Stimulated activated CD8-positive, alpha-beta memory T cell treated with anti-CD3 and anti-CD28 coated beads, Interleukin-7, amount 100 ng/mL, for 1 hour (primary cell): ENCODE data around the gene BPIFB4.

Experiments
- DNase-seq, 2 donors: peaks; one replicate each; pipeline ENCODE4 v3.0.0-alpha.2; 2020; ENCODE audit warnings: low read depth in 2 of 2

The BPIFB4 gene

DNA sequence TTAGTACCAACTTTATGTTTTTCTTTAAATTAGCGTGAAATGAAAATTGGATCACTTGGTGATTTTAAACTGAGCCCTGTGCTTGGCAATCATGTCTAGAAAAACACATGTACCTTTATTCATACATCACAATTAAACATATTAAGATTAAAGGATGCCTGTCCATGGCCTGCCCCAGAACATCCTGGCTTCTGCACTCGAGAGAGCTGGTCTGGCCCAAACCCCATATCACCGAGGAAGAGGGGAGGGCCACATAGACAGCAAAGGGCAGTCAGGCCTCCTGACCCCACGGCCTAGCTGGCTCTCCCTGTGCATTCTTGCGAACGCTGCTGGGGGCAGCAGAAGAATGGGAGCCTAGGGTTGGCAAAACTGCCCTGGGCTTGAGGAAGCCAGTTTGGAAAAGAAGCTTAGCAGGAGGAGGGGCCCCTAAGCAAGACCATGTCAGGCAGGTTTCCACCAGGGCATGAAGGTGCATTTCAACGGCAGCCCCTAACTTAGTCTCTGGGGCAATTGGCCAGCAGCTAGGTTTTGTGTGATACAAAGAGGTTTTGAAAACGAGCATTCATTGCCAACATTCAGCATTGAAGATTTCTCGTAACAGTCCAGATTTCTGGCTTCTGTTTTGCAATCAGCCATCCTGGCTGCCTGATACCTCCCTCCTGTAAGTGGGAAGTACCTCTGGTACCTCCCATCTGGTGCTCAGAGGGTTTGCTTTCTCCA is 17.2 kb upstream of the BPIFB4 start:
- DNase-seq, result no peak

DNA sequence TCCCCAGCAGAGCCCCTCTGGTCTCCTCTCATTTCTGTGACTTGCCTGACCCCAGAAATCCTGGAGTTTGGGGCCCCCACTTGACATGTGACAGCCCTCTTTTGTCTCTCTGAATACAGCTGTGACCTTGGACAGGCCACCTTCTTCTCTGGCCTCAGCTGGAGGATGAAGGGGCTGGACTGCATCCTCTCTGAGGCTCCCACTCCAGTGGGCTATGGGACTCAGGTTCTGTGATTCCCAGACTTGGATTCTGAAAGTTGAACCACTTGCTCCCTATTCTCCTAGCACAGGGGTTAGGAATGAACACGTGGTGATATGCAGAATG is 16.7 kb upstream of the BPIFB4 start:
- no peak for DNase-seq

DNA sequence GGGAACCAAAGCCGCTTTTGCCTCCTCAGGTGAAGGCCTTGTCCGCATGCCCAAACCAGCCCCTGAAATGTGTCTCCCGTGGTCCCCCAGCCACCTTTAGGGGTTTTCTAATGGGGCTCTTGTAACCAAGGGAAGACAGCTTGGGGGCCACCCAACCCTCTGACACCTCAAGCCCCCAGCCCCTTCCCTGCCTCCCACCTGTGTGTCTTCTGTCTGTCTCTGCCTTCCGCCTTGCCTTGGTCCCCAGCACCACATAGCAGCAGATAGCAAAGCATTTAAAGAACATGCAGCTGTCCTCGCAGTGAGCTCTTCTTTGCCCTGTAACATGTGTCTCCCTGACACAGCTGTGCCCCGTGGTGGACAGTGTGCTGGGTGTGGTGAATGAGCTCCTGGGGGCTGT is 16.2 kb upstream of the BPIFB4 start:
- DNase-seq, result no peak

DNA sequence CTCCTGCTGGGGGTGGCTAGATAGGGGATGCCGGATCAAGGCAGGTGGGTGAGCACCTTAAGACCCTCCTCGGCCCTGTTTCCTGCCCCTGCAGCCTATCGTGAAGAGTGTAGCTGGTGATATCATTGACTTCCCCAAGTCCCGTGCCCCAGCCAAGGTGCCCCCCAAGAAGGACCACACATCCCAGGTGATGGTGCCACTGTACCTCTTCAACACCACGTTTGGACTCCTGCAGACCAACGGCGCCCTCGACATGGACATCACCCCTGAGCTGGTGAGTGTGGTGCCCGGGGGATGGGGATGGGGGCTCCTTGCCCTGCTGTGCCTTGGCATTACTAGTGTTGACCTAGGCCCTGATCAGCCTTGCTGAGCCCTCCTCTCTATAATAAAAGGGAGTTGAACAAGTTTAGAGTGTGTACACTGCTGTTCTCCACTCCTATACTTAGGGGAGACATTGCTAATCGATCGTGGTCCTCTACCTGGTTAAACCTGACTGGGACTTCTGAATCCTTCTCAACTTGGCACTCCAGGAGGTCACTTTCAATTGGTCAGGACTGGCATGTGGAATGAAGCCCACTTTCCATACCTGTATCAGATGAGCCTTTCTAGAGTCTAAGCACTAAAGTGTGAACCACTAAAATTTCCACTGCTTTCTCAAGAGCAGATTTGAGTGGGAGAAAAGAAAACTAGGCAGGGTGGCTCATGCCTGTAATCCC is 14.7 kb upstream of the BPIFB4 start:
- no peak for DNase-seq

DNA sequence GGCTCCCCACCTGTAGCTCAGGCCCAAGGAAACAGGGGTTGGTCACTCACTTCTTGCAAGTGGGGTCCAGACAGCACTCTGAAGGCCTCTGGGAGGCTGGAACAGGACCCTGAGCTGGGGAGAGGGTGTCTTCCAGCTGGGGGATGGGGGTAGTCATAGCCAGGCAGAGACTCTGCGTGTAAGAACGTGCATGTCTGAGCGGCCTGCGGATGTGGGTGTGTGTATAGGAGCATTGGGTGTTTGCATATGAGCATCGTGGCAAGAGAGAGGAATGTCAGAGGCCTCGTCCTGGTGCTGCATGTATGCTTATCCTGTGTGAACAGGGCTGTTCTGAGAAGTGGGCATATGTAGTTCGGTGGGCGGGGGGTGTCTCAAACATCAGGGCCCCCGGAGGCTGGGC is 13.7 kb upstream of the BPIFB4 start:
- DNase-seq, result no peak

DNA sequence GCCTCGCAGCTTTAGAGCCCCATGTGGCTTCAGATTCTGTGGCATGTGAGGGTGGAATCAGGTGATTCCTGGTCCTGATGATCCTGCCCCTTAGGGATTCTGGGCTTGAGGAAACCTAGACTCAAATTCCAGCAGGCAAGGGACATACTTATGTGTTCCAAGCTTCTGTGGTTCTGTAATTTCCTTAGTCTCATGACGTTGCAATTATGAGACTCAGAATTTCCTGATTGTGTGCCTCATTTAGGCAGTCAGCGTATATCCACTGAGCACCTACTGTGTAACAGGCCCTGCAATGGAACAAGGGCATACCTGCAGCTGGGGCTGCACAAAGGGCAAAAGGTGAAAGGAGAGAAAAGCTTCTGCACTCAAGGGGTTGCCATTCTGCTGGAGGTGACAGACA is 11.6 kb upstream of the BPIFB4 start:
- no peak for DNase-seq

DNA sequence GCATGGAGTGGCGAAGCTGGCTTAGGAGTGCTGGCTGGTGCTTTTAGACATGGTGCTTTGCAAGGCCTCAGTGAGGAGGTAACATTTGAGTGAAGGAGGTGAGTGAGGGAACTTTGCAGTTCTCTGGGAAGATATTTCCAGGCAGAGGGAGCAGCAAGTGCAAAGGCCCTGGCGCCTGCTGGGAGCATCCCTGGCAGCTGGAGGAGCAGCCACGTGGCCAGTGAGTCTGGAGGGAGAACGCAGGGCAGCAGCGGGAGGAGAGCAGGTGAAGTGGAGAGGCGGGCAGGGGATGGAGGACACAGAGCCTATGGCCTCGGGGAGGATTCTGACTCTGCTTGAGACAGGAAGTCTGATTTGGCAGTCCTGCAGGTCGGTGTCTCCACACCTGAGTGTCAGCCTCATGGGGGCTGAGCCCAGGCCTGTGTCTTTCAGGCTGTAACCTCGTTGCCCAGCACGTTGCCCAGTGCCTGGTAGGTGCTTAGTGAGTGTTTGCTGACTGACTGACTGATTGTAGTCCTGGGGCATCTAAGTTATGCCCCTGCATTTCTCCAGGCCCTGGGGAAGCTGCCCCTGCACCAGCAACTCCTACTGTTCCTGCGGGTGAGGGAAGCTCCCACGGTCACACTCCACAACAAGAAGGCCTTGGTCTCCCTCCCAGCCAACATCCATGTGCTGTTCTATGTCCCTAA is 11.0 kb upstream of the BPIFB4 start:
- no peak for DNase-seq

DNA sequence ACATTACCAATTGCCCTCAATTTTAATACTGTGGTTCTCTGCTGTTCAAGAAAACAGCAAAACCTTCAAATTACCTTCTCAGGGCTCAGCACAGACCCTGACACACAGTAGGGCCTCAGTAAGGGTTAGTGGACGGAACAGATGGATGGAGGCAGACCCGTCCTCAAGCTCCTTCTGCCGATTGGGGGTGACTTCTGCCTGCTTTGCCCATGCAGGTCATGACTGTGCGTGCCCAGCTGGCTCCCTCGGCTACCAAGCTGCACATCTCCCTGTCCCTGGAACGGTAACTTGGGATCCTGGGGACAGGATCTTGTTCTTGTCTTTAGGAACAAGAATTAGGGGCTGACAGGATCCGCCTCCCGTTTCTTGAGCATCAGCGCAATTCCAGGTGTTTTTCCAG is 9.8 kb upstream of the BPIFB4 start:
- DNase-seq, result no peak

DNA sequence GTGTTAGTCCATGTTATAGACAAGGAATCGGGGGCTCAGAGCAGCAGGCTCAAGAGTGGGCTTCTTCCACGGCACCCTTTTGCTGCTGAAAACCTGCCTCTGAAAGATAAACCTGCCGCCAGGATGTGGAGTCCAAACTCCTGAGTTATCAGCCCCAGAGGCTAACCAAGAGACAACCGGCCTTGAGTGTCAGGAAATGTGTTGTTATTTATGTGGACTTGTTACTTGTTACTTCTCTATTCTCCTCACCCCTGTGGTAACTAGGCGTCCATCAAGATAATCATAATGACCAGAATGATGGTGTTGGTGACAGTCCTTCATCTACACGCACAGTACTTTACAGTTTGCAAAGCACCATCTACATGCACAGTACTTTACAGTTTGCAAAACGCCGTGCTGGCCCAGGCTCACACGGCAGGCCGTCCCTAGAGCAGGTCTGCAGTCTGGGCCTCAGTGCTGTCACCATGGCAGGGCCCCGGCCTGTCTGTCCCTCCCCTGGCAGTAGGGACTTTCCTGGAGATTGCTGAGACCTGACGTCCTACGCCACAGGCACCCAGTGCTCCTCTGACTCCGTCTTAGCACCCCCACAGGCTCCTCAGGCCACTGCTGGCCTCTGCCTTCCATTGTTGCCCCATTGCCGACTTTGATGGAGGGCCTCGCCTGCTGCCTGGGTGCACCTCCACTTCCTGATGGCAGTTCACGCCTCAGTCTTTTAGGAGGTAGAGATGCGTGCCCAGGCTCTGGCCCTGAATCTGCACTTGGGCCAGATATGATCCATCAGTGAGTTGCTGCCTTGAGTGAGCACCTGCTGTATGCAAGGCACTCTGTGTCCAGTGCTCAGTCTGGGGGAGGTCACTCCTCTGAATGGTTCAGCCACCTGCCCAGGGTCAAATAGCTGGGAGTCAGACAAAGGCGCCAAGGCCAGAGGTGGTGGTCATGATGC is 9.1 kb upstream of the BPIFB4 start:
- no peak for DNase-seq

DNA sequence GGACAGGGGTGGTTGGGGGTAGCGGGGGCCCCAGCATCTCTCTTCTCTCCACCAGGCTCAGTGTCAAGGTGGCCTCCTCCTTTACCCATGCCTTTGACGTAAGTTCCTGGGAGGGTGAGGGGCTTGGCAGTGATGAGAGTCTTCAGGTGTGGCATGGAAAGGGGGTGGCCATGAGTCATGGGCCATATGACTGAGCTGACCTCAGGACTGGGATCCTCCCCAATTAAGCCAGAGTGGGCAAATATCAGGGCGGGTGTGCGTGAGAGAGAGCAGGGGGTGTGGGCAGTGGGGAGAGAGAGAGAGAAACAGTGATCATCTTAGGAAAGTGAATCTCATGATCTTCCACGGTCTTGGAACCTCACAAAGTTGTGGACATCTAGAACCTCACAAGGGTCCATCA is 8.2 kb upstream of the BPIFB4 start:
- DNase-seq, result no peak

DNA sequence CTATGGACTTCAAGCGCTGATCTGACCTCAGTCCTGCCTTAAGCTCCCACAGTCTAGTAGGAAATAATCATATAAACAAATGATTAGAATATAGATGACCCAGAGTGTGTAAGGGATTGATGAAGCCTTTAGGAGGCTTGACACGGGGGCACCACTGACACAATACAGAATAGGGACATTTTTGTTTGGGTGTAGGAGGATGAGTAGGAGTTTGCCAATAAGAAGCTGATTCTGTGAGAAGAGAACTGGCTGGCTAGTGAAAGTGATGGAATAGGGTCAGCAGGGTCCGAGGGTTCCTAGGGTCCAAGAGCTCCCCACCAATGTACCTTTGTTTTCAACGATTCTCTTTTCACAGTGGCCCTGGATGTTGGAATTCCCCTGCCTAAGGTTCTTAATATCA is 7.1 kb upstream of the BPIFB4 start:
- DNase-seq, result no peak

DNA sequence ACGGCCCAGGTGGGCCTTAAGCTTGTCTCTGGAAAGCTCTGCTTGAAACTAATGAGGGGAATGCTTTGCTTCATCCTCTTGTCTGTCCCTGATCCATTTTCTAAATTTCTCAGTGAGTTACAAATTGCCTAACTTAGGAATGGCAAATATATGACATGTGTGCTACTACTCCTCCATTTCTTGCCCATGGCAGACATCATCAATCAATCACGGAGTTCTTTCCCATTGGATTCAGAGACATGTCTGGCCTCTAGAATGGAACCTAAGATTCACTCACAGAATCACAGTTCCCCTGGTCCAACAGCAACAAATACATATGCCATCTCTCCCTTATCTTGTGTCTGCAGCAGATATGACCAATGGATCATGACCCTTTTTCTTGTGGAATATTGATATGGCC is 6.6 kb upstream of the BPIFB4 start:
- DNase-seq, result no peak

DNA sequence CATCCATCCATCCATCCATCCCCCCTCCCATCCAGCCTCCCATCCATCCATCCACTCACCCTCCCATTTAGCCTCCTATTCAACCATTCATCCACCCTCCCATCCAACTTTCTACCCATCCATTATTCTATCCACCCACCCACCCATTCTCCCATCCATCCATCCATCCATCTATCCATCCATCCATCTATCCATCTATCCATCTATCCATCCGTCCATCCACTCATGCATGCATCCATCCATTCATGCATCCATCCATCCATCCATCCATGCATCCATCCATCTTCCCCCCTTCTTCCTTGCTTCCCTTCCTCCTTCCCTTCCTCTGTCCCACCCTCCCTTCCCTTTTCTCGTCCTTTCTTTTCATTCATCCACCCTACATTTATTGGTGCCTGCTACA is 4.8 kb upstream of the BPIFB4 start:
- no peak for DNase-seq

DNA sequence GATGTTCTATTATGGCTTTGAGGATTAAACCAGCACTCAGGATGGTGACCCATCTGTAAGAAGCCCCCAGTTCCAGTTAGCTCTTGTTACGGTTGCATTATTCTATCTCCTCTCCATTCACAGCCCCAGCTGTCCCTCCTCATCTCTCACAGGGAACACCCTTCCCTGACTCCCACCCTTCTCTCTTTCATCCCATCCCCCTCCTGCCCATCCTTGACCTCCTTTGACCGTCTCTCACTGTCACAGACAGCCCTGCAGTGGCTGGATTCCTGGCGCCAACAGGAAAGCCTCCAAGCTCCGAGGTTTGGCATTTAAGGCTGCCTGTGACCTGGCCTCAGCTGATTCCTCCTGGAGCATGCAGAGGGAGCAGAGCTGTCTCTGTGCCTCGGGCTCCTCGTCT is 4.2 kb upstream of the BPIFB4 start:
- DNase-seq, result no peak

DNA sequence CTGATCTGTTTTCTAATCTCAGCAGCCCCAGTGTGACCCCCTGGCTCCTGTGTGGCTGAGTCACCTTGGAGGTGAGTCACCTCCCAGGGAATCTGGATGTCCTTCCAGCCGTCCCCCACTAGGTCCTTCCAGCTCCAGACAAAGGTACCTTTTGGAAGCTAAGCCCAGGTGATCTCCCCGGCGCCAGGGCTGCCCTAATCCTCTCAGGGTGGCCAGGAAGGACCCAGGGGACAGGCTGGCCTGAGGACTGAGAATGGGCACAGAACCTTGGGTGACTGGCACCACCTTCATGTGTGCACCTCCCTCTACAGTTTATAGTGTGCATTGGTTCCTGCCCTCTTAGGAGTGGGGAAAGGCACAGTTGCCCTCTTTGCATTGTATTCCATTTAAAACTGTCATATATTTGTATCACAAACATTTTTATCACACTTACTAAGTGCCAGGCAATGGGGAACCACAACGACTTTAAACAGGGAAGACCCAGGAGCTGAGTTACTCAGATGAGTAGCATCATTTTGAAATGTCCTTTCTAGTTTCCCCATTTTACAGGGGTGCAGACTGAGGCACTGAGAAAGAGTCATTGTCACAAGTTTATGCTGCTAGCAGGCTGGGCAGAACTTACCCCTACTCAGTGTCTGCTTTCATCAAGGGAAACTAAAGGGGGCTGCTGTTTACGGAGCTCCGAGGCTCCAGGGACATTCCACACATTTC is 2.6 kb upstream of the BPIFB4 start:
- DNase-seq, result no peak

DNA sequence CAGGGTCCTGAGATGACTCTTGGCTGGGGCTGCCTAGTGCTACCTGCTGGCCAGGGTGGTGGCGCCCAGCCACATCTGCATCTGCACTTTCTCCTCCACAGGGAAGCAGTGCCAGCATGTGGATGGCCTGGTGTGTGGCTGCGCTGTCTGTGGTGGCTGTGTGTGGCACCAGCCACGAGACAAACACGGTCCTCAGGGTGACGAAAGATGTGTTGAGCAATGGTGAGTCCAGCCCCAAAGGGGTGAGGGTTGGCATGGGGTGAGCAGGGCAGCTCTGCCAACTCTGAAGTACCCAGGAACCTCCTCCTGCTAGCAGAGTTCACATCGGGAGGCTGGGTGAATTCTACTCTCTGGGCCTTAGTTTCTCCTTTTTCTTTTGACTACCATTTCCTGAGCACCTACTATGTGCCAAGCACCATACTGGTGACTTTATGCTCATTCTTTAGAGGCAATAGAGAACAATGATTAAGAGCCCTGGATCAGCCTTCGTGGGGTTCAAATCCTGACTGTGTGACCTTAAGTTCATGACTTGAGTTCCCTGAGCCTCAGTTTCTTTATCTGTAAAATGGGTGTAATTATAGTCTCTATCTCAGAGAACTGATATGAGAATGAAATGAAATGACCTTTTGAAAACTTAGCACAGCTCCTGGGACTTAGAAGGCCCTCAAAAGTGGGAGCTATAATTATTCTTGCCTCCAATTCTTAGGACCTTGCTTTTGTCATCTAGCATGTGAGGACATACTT is 2.1 kb downstream of the BPIFB4 start:
- no peak for DNase-seq

DNA sequence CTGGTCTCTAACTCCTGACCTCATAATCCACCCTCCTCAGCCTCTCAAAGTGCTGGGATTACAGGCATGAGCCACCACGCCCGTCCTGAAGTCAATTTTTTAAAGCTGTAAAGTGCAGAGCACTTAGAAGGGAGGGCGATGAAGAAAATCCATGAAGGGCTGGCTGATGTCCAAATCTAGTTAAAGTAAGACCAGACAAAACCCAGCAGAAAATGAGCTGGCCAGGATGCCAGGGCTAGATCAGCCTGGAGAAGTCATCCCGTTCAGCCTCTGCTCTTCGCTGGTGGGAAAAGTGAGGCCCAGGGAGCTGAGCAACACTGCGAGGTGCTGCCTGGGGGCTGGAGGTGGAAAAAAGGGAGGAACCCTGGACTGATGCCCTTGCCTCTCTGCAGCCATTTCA is 3.1 kb downstream of the BPIFB4 start:
- DNase-seq, result no peak

DNA sequence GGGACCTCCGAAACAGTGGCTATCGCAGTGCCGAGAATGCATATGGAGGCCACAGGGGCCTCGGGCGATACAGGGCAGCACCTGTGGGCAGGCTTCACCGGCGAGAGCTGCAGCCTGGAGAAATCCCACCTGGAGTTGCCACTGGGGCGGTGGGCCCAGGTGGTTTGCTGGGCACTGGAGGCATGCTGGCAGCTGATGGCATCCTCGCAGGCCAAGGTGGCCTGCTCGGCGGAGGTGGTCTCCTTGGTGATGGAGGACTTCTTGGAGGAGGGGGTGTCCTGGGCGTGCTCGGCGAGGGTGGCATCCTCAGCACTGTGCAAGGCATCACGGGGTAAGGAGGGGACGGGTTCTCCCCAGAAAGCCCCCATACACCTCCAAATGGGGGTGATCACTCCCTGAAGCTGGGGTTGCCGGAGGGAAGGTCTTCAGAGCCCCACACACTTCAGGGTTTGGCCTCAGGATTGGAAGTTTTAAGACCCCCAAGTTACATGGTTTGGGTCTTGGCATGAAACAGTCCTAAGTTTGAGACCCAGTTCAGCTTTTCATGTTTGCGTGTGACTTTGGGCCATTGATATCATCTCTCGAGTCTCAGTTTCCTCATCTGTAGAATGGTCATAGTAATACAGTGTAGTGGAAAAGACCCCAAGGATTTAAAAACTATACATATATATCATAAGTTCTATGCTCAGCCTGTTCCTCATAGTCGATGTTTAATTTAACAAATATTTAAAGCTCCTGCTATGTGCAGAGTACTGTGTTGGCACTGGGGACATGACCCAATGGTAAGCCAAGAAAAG is 4.3 kb downstream of the BPIFB4 start:
- no peak for DNase-seq

DNA sequence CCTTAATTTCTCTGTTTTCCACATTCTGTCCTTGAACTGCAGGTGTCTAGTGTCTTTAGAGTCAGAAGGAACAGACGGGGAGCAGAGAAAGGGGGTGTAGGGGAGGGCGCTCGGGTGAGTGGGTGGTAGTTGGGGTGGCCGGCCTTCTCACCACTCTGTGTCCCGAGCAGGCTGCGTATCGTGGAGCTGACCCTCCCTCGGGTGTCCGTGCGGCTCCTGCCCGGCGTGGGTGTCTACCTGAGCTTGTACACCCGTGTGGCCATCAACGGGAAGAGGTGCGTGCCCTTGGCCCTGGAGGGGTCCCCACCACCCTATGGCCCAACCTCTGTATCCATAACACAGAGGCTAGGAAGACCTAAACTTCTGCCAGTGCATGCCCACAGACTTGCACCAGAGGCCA is 5.3 kb downstream of the BPIFB4 start:
- DNase-seq, result no peak
